CD4-positive, CD25-positive, alpha-beta regulatory T cell (primary cell): ENCODE data around the gene SLC13A3. TPM values are rescaled to one million over a fixed set of nuclear protein-coding genes. Genes with fewer than 3 reads are reported as not detected.

Experiments
- ATAC-seq, 2 donors: fragments of 150-1000 bp; cut with Tn5 transposase; one replicate each; pipeline ENCODE4 v1.10.0; 2021; ENCODE audit warnings: low read depth in 2 of 2, moderate number of reproducible peaks in 2 of 2, moderate library complexity in 1 of 2
- DNase-seq, 3 donors: peaks; one replicate each; pipeline versions ENCODE4 v3.0.0 to v3.0.0-alpha.2; 2012 to 2022; ENCODE audit warnings: mixed read lengths in 1 of 3
- H3K27ac ChIP-seq: one replicate; pipeline ENCODE4 v1.7.0; 2013; ENCODE audit warnings: mild to moderate bottlenecking, low read length; ENCODE audit not compliant: insufficient read depth, poor library complexity, severe bottlenecking
- H3K27me3 ChIP-seq: one replicate; pipeline ENCODE4 v1.7.0; 2013; ENCODE audit warnings: low read length; ENCODE audit not compliant: control insufficient read depth, insufficient read depth
- H3K36me3 ChIP-seq: one replicate; pipeline ENCODE4 v1.7.0; 2013; ENCODE audit warnings: mild to moderate bottlenecking, low read length, moderate library complexity; ENCODE audit not compliant: control insufficient read depth, insufficient read depth
- H3K4me1 ChIP-seq: 2 replicates; pipeline ENCODE4 v1.7.0; 2013; ENCODE audit warnings: mild to moderate bottlenecking, low read length; ENCODE audit not compliant: insufficient read depth, control insufficient read depth, poor library complexity, severe bottlenecking
- H3K4me3 ChIP-seq: one replicate; pipeline ENCODE4 v1.7.0; 2013; ENCODE audit warnings: low read depth, mild to moderate bottlenecking, low read length, moderate library complexity
- H3K9me3 ChIP-seq, 2 experiments: 1 replicate in 1 of 2; 2 replicates in 1 of 2; pipeline ENCODE4 v1.7.0; 2013; ENCODE audit warnings: low read length in 2 of 2, mild to moderate bottlenecking in 1 of 2, moderate library complexity in 1 of 2; ENCODE audit not compliant: control insufficient read depth in 2 of 2
- H3K27ac Mint-ChIP-seq, 3 donors: one replicate each; pipeline ENCODE4 v1.8.0; 2020 to 2022; ENCODE audit warnings: mild to moderate bottlenecking in 3 of 3, mixed read lengths in 3 of 3, moderate library complexity in 2 of 3
- H3K27me3 Mint-ChIP-seq: one replicate; pipeline ENCODE4 v1.8.0; 2022; ENCODE audit warnings: mild to moderate bottlenecking, mixed read lengths
- H3K36me3 Mint-ChIP-seq: one replicate; pipeline ENCODE4 v1.8.0; 2020; ENCODE audit warnings: mixed read lengths
- H3K4me1 Mint-ChIP-seq, 4 donors: one replicate each; pipeline ENCODE4 v1.8.0; 2020 to 2022; ENCODE audit warnings: mixed read lengths in 4 of 4, mild to moderate bottlenecking in 1 of 4
- H3K4me3 Mint-ChIP-seq, 4 donors: one replicate each; pipeline ENCODE4 v1.8.0; 2020 to 2022; ENCODE audit warnings: mild to moderate bottlenecking in 4 of 4, mixed read lengths in 4 of 4, moderate library complexity in 3 of 4
- H3K9me3 Mint-ChIP-seq, 7 donors: one replicate each; pipeline ENCODE4 v1.8.0; 2020 to 2022; ENCODE audit warnings: mixed read lengths in 7 of 7, mild to moderate bottlenecking in 3 of 7, moderate library complexity in 2 of 7
- polyA plus RNA-seq, 4 donors: library from polyadenylated mRNA; unstranded; fragments of 300-500 nt; fragmentation: Illumina TruSeq; gene quantifications; one replicate each; pipeline ENCODE4 v1.2.3, GENCODE V29; 2021
- total RNA-seq: library from RNA; stranded (reverse); gene quantifications from one replicate; pipeline ENCODE4 v1.2.3, GENCODE V29; 2022

Gene SLC13A3
- total and polyA plus RNA-seq, 5 donors from 2014 or later, result 0.67 TPM; not detected in 4

- Mint-ChIP-seq H3K4me3 (no peak overlapping the region), H3K9me3 (no peaks in the 10 kb centered on the region), H3K27me3 (no peaks in the 10 kb centered on the region), H3K4me1 (peaks cover 0 to 17% (median 7%) of the 10 kb centered on the region in 4 donors), H3K27ac (no peak overlapping the region), H3K36me3 (no peaks in the 10 kb centered on the region)
- Histone ChIP-seq H3K9me3 (no peaks in the 10 kb centered on the region), H3K4me1 (peaks cover 19% of the 10 kb centered on the region), H3K27me3 (no peaks in the 10 kb centered on the region), H3K36me3 (no peaks in the 10 kb centered on the region), H3K4me3 (no peak overlapping the region), H3K27ac (no peak overlapping the region)
- no peak for ATAC-seq
- DNase-seq, result no peak
Observed at GRCh38 chr20:46547995-46548394, 103.3 kb downstream of the SLC13A3 start.

DNA sequence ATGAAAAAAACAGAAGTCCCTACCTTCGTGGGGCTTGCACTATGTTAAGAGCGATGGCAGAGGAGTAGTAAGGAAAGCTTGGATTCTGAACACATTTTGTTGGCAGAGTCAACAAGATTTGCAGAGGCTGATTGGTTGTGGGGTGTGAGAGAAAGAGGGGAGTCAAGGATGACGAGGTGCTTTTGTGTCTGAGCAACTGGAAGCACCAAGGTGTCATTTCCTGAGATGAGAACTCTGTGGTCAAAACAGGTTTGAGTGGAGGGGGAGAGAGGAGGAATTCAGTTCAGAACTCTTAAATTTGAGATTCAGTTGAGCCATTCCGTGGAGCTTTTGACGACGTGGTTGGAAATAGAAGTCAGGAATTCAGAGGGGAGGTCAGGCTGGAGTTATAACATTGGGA, 104.3 kb downstream of the SLC13A3 start:
- Histone ChIP-seq H3K4me3 (no peak overlapping the region), H3K27ac (no peak overlapping the region), H3K27me3 (no peaks in the 10 kb centered on the region), H3K36me3 (no peaks in the 10 kb centered on the region), H3K9me3 (no peaks in the 10 kb centered on the region), H3K4me1 (peaks cover 10% of the 10 kb centered on the region)
- Mint-ChIP-seq H3K27ac (no peak overlapping the region), H3K4me3 (no peak overlapping the region), H3K9me3 (no peaks in the 10 kb centered on the region), H3K4me1 (peaks cover 0 to 6% (median 2%) of the 10 kb centered on the region in 4 donors), H3K27me3 (no peaks in the 10 kb centered on the region), H3K36me3 (no peaks in the 10 kb centered on the region)
- no peak for ATAC-seq
- DNase-seq, result no peak

GRCh38 chr20:46546298-46546697, 105.0 kb downstream of the SLC13A3 start:
- H3K36me3 ChIP-seq, result no peaks in the 10 kb centered on the region
- Mint-ChIP-seq H3K27me3 (no peaks in the 10 kb centered on the region), H3K9me3 (no peaks in the 10 kb centered on the region), H3K4me3 (no peak overlapping the region), H3K36me3 (no peaks in the 10 kb centered on the region), H3K4me1 (peaks cover 0 to 5% (median 2%) of the 10 kb centered on the region in 4 donors), H3K27ac (no peak overlapping the region)
- H3K27me3 ChIP-seq, result no peaks in the 10 kb centered on the region
- ATAC-seq (no peak), DNase-seq (no peak)
- H3K4me3 ChIP-seq, result no peak overlapping the region
- no peaks in the 10 kb centered on the region for H3K9me3 ChIP-seq
- H3K27ac ChIP-seq, result no peak overlapping the region
- H3K4me1 ChIP-seq, result peaks cover 10% of the 10 kb centered on the region

- Histone ChIP-seq H3K27ac (no peak overlapping the region), H3K36me3 (no peaks in the 10 kb centered on the region), H3K4me3 (no peak overlapping the region), H3K9me3 (no peaks in the 10 kb centered on the region), H3K4me1 (peaks cover 10% of the 10 kb centered on the region), H3K27me3 (no peaks in the 10 kb centered on the region)
- peaks cover 0 to 5% (median 2%) of the 10 kb centered on the region in 4 donors for H3K4me1 Mint-ChIP-seq
- ATAC-seq (no peak), DNase-seq (no peak)
- no peak overlapping the region for H3K27ac Mint-ChIP-seq
- no peaks in the 10 kb centered on the region for H3K36me3 Mint-ChIP-seq
- H3K4me3 Mint-ChIP-seq, result no peak overlapping the region
- H3K27me3 Mint-ChIP-seq, result no peaks in the 10 kb centered on the region
- no peaks in the 10 kb centered on the region for H3K9me3 Mint-ChIP-seq
Observed at GRCh38 chr20:46545827-46546138, 105.5 kb downstream of the SLC13A3 start.

DNA sequence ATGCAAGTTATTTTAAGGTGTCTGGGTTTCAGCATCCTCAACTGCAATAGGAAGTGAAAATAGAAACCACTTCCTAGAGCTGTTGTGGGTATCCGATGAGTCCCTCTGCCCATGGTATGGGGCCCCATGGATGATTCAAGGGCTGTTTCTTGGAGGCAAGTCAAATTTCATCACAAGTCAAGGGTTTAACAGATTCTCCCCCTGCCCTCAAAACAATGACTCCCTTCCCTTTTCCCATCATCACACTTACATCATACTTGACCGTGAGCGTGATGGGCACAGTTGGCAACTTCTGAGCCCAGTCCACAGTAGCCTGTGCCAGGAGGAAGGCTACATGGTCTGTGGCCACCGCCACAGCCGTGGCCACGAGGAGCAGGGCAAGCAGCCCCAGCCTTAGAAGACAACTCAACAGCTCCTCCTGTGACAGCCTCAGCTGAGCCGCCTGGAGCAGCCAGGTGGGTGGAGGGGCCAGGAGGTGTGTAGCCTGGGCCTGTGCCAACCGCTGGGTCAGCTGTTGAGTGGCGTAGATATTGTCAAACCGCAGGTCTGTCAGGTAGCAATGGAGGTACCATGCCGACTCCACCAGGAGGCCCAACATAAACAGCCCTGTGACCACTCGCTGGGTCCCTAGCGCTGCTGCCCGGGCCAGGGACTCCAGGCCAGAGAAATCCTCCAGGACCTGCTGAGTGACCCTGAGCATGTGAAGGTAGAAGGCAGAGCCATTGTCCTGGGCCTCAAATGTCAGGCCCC, 106.0 kb downstream of the SLC13A3 start:
- peak overlapping the region in 1 of 3 donors; percentile 74 for H3K27ac Mint-ChIP-seq
- DNase-seq (peak in 1 of 3 donors; percentile 53), ATAC-seq (peak; percentile 34 to 44)
- no peaks in the 10 kb centered on the region for H3K36me3 Mint-ChIP-seq
- H3K27me3 ChIP-seq, result no peaks in the 10 kb centered on the region
- no peaks in the 10 kb centered on the region for H3K27me3 Mint-ChIP-seq
- no peak overlapping the region for H3K27ac ChIP-seq
- peaks cover 0 to 5% (median 2%) of the 10 kb centered on the region in 4 donors for H3K4me1 Mint-ChIP-seq
- H3K36me3 ChIP-seq, result no peaks in the 10 kb centered on the region
- H3K4me1 ChIP-seq, result peaks cover 10% of the 10 kb centered on the region
- H3K9me3 ChIP-seq, result no peaks in the 10 kb centered on the region
- H3K9me3 Mint-ChIP-seq, result no peaks in the 10 kb centered on the region
- H3K4me3 Mint-ChIP-seq, result no peak overlapping the region
- H3K4me3 ChIP-seq, result no peak overlapping the region

GRCh38 chr20:46544576-46544975, 106.7 kb downstream of the SLC13A3 start:
- Mint-ChIP-seq H3K9me3 (no peaks in the 10 kb centered on the region), H3K4me3 (no peak overlapping the region), H3K4me1 (peaks cover 0 to 5% (median 2%) of the 10 kb centered on the region in 4 donors), H3K36me3 (no peaks in the 10 kb centered on the region), H3K27ac (no peak overlapping the region), H3K27me3 (peaks cover 2% of the 10 kb centered on the region)
- no peaks in the 10 kb centered on the region for H3K9me3 ChIP-seq
- peaks cover 10% of the 10 kb centered on the region for H3K4me1 ChIP-seq
- no peak overlapping the region for H3K27ac ChIP-seq
- H3K36me3 ChIP-seq, result no peaks in the 10 kb centered on the region
- ATAC-seq (no peak), DNase-seq (no peak)
- no peak overlapping the region for H3K4me3 ChIP-seq
- H3K27me3 ChIP-seq, result no peaks in the 10 kb centered on the region

GRCh38 chr20:46543959-46544358, 107.3 kb downstream of the SLC13A3 start:
- H3K4me3 Mint-ChIP-seq, result no peak overlapping the region
- H3K36me3 ChIP-seq, result no peaks in the 10 kb centered on the region
- H3K4me1 Mint-ChIP-seq, result peaks cover 0 to 5% (median 2%) of the 10 kb centered on the region in 4 donors
- no peak for DNase-seq
- ATAC-seq, result no peak
- peaks cover 10% of the 10 kb centered on the region for H3K4me1 ChIP-seq
- H3K4me3 ChIP-seq, result no peak overlapping the region
- no peaks in the 10 kb centered on the region for H3K36me3 Mint-ChIP-seq
- H3K27me3 ChIP-seq, result no peaks in the 10 kb centered on the region
- no peaks in the 10 kb centered on the region for H3K9me3 ChIP-seq
- H3K27me3 Mint-ChIP-seq, result peaks cover 5% of the 10 kb centered on the region
- H3K27ac Mint-ChIP-seq, result no peak overlapping the region
- H3K27ac ChIP-seq, result no peak overlapping the region
- peaks cover 0 to 3% (median 0%) of the 10 kb centered on the region in 7 donors for H3K9me3 Mint-ChIP-seq

- no peak overlapping the region for H3K4me3 Mint-ChIP-seq
- peaks cover 2% of the 10 kb centered on the region for H3K27me3 ChIP-seq
- no peak for DNase-seq
Observed at GRCh38 chr20:46543033-46543432, 108.2 kb downstream of the SLC13A3 start.

More at GRCh38 chr20:46543033-46543432, 108.2 kb downstream of the SLC13A3 start:
- H3K4me1 Mint-ChIP-seq, result peaks cover 0 to 5% (median 2%) of the 10 kb centered on the region in 4 donors
- no peaks in the 10 kb centered on the region for H3K36me3 Mint-ChIP-seq
- Histone ChIP-seq H3K9me3 (no peaks in the 10 kb centered on the region), H3K4me3 (no peak overlapping the region), H3K27ac (no peak overlapping the region), H3K36me3 (no peaks in the 10 kb centered on the region), H3K4me1 (peaks cover 10% of the 10 kb centered on the region)
- H3K27ac Mint-ChIP-seq, result no peak overlapping the region
- peaks cover 5% of the 10 kb centered on the region for H3K27me3 Mint-ChIP-seq
- peaks cover 0 to 3% (median 0%) of the 10 kb centered on the region in 7 donors for H3K9me3 Mint-ChIP-seq
- no peak for ATAC-seq
